GM19455 (cell line): ENCODE data around the gene BEND7.
"Not testable (repeated sequence)": the region's sequence is repeated elsewhere in the genome, so short reads cannot be mapped to it uniquely, and the experiment has no call there.

Experiments
- ATAC-seq: cut with Tn5 transposase; IDR thresholded peaks from one replicate; pipeline ENCODE4 v1.9.1; 2021; ENCODE audit not compliant: unreplicated experiment

Gene BEND7

DNA sequence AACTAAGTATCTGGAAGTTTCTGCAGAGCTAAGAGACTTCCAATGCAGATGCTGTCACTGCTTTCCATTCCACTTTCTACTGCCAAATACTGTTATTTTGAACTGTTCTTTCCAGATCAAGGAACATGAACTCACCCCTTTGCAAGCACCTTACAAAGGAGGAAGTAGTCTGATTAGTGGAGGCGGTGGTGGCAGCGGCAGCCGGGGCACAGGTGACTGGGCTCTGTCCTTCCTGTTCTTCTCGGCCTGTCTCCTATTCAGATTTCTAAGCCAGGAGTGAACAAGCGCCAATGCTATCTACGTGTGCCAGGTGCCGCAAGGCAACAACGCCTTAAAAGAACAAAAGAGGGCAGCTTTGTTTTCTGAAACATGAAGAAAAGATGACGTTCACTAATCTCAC, 44.9 kb downstream of the BEND7 start:
- ATAC-seq = no peak

- no peak for ATAC-seq
Measured at GRCh38 chr10:13483073-13483472, 45.7 kb downstream of the BEND7 start.

- ATAC-seq = no peak
Measured at GRCh38 chr10:13481690-13482089, 47.1 kb downstream of the BEND7 start.

GRCh38 chr10:13475124-13475523, 53.7 kb downstream of the BEND7 start:
- ATAC-seq = no peak

DNA sequence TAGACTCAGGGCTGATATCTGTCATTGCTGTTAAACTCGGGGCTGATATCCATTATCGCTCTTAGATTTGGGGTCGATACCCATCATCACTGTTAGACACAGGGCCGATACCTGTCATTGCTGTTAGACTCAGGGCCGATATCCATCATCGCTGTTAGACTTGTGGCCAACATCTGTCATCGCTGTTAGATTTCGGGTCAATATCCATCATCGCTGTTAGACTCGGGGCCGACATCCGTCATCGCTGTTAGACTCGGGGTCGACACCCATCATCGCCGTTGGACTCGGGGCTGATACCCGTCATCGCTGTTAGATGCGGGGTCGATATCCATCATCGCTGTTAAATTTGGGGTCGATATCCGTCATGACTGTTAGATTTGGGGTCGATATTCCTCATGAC, 54.8 kb downstream of the BEND7 start:
- ATAC-seq = no peak

DNA sequence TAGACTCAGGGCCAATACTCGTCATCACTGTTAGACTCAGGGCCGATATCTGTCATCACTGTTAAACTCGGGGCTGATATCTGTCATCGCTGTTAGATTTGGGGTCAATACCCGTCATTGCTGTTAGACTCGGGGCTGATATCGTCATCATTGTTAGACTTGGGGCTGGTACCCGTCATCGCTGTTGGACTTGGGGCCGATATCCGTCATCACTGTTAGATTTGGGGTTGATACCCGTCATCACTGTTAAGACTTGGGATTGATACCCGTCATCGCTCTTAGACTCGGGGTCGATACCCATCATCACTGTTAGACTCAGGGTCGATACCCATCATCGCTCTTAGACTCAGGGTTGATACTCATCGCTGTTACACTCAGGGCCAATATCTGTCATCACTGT, 56.5 kb downstream of the BEND7 start:
- no peak for ATAC-seq

DNA sequence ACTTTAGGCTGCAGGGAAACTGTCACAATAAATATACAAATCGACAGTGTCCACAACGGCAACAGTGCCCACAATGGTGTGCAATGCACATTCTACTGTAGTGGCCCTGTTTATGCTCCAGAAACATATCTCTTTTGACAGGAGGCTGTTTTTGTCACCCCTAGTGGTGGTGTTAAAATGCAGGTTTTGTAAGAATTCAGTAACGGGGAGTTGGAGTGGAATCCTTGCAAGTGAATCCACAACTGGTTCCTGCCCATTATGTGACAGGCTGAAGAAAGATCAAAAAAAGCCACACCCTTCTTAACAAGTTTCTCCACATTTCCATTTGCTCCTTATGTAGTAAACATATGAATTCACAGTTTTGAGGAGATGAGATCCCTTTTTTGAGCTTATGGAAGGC, 58.5 kb downstream of the BEND7 start:
- no peak for ATAC-seq

GRCh38 chr10:13462551-13462950, 66.3 kb downstream of the BEND7 start:
- ATAC-seq = no peak

- ATAC-seq = no peak
Measured at GRCh38 chr10:13458687-13459012, 70.2 kb downstream of the BEND7 start.

DNA sequence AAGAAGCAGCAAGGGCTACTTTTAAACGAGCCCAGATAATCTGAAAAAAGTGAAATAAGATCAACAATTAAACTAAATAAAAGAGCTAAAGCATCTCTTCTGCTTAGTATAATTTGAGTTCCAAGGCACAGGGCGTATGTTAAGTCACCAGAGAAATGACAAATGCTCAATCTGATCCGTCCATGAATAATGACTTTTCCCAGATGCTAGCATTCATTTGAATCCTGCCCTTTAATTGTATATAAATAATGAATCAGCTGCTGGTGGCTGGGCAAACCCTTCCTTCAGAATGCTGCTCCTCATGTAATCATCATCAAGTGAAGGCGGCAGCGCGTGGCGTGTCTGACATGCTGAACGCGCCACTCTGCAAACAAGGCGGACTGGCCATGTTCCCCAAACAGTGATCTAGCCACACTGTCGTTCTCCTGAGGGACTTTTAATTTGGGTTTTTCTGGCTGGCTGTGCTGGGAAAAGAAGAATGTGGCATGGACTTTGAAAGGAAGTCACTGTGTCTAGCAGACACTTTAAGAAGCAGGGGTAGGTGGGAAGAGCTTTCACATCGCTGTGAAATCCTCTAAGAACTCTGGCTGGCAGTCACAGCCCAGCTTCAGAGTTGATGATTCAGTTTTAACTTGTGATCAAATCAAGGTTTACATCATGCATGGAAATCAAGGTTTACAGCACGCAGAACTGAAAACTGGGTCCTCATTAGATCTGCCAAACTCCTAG, 70.7 kb downstream of the BEND7 start:
- no peak for ATAC-seq

- ATAC-seq = no peak
Measured at GRCh38 chr10:13453896-13454295, 74.9 kb downstream of the BEND7 start.

DNA sequence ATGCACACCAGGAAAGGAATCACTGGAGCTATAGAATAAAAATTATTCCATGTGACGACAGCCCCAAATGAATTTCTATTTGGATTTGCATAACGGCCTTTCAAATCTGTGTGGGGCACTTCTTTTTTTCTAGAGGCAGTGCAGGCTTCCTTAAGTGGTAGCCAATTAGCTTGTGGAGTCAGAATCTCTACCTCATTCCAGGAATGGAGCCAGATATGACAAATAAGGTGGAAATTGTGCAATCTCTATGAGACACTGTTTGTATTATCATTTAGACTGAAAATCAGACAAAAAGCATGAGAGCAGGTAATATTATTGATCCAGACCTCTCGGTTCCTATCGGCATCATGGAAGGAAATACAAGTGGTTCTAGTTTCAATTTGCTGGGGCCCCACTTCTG, 78.7 kb downstream of the BEND7 start:
- no peak for ATAC-seq

GRCh38 chr10:13449296-13449695, 79.5 kb downstream of the BEND7 start:
- ATAC-seq = no peak

DNA sequence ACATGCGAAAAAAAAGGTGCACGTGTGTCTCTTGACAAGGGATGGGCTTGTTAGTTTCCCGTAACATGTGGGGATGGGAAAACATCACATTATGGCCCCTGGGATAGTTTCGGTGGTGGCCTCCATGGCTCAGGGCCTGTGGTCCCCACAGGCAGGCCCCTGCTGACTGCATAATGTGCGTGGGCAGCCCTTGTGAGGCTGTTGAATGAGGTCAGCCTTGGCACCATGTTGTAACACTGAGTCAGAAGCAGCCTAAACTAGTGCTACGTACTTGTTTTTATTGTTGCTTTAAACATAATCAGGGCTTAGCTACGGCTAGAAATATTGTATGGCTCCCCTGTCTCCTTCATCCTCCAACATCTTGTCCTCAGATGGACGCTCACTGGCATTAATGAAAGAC, 80.6 kb downstream of the BEND7 start:
- ATAC-seq = no peak

- ATAC-seq = no peak
Measured at GRCh38 chr10:13445656-13446400, 83.0 kb downstream of the BEND7 start.

GRCh38 chr10:13441476-13441875, 87.3 kb downstream of the BEND7 start:
- ATAC-seq = no peak

DNA sequence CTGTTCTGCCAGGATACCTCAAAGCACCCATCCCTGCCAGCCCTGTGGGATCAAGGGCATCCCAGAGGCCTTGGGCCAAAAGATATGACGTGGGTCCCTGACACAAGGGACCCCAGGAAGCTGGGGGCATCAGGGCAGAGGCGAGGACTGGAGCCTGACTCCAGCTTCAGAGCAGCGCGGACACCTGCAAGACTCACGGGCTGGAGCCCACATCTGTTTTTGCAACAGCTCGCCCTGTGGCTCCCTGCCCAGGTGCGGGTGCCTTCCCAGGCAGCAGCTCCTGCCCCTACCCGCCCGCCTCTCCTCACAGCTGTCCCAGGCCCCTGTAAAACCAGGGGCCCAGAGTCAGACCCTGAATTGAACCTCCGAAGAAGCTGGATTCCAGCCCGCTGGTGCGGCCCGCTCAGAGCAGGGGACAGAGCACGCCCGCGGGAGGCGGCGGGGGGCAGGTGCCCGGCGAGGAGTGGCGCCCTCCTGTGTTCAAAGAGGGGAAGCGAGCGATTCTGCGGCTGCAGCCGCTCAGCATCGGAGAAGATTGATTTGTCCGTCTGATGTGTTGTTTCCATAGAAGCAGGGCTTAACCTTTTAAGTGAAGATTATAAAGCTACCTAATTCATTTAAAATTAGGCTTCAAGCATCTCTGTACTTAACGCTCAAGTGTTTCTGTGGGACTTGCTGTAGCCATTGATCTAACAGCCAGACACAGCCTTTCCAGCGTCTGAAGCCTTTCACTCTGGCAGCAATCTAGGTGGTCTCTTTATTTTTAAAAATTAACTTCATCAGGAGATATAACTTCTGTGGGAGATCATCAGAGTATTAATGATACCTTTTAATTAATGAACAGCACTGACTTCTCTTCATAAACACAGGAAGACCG, 88.4 kb downstream of the BEND7 start:
- no peak for ATAC-seq

GRCh38 chr10:13439313-13440184, 89.3 kb downstream of the BEND7 start:
- no peak for ATAC-seq

GRCh38 chr10:13437026-13437555, 91.7 kb downstream of the BEND7 start:
- no peak for ATAC-seq

- ATAC-seq = not testable (repeated sequence)
Measured at GRCh38 chr10:13427943-13428342, 100.9 kb downstream of the BEND7 start.

- no peak for ATAC-seq
Measured at GRCh38 chr10:13425397-13425796, 103.4 kb downstream of the BEND7 start.
